Hematopoietic multipotent progenitor cell treated with erythropoietin and hydrocortisone succinate and interleukin-3 and kit ligand, for 6 days (in vitro differentiated cells): ENCODE measurements around the gene TTC8.
A peak's percentile ranks its signal among the peaks of the same experiment; 100 is the strongest.
"Not testable (repeated sequence)": the region's sequence is repeated elsewhere in the genome, so short reads cannot be mapped to it uniquely, and the experiment has no call there.

Experiments
- DNase-seq: peaks from one replicate; pipeline ENCODE4 v3.0.0-alpha.2; 2015

The TTC8 gene

DNA sequence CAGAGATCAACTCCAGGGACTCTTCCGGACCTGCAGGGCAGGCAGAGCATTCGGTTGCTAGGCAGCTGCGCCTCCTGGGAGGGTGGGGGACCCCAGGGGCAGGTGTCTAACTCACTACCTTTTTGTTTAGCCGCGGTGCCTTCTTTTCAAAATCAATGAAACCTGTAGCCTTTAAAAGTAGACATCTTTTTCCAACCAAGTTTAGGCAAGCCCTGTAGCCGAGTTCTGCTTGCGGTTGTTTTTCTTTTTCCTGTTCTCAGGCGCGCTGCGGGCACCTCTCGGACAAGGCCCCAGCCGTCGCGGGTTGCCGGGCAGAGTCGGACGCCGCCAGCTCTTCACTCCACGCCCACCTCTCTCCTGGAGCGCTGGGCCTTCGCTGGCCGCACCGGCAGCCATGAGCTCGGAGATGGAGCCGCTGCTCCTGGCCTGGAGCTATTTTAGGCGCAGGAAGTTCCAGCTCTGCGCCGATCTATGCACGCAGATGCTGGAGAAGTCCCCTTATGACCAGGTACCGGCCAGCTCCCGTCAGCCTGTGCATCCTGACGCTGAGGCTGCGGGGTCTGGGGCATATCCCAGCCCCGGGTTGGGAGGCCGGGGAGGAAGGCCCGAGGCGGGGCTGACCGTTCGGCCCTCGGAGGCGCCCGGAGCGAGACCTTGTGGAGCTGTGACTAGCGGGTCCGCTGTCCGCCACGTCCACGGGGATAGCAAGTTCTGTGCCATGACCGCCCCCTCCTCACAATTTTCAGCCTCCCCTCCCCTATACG, at the start of gene TTC8:
TSS of gene TTC8 (plus strand) at position 338 of the 764 bp plus-strand sequence. CDS start at position 395, 57 bp downstream.
- peak; percentile 94 for DNase-seq

DNA sequence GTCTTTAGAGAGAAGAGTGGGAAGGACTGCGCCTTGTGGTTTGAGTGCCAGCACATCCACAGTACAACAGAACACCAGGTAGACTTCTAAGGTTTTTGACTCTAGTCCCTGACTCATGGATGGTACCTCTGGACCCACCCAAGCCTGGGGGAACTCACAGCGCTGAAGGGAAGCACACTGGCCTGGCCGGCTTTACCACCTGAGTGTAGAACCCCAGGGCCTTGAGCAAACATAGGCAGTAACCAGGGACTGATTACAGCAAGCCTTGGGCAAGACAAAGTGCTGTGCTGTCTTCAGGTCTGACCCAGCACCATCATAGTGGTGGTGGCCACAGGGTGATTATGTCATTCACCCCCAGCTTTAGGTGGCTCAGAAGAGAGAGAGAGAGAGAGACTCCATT, 48.9 kb upstream of the TTC8 start:
- DNase-seq = no peak

DNA sequence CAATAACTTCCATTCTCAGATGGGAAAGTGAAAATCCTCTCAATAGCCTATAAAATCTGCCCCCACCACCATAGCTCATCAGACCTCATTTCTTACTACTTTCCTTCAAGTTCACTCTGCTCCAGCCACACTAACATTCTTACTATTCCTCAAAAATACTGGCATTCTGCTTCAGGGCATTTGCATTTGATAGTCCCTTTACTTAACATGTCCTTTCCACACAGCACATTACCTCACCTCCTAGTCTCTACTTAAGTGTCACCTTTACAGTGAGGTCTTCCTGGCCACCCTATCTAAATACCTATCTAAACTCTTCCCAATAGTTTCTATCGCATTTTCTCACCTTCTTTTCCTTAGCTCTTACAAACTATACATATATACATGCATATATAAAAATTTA, 38.5 kb upstream of the TTC8 start:
- no peak for DNase-seq

DNA sequence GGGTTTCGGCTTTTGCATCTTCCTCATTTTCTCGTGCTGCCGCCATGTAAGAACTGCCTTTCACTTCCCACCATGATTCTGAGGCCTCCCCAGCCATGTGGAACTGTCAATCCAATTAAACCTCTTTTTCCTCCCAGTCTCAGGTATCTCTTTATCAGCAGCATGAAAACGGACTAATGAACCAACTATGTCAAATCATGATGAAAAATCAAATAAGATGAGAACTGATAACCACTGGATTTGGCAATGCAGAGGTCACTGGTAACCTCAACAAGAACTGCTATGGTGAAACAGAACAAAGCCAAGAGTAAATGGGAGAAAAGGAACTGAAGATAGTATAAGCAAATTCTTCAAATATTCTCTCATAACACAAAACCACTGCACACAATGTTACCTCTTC, 37.7 kb upstream of the TTC8 start:
- DNase-seq = peak; percentile 15

DNA sequence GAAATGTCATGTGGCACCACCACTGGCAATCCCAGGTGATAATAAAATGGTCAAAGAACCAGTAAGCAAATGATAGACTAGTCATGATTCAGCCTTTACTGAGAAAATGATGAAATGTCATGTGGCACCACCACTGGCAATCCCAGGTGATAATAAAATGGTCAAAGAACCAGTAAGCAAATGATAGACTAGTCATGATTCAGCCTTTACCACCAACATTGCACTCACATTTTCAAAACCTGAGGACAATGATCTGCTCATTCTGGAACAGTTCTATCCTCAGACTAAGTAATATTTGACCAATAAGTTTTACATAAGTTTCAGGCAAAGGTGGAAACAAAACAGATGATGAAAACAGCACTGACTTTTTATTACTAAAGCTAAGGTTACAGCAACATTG, 34.9 kb upstream of the TTC8 start:
- DNase-seq = not testable (repeated sequence)

DNA sequence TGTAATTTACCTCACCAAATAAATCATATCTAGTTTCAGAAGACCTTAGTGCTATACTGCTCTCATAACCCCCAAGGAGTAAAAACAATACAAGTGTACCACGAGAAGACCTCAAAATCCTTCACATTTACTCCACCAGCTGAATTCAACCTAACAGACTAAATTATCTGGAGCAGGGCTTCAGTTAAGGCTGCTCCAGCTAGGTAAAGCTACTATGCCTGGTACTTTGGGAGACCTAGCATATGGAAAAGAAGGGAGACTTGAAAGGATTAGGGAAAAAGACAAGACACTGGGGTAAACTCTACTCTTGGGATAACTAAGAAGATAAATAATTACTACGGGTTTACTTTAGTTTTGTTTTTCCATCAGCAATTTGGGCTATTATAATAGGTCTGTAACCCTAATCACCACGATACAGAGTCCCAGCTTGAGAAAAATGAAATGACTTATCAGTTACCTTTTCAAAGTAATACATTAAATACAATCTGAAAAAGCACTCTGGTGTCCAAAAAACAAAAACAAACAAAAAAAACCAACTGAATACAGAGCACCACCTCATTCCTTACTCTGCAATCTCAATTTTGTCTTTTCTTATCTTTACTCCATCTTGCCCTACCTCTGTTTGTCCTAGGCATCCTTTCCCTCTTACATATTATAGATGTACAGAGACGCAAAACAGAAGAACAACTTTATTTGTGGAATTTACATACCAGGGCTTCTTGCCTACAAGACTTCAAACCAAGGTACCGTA, 33.8 kb upstream of the TTC8 start:
- no peak for DNase-seq

DNA sequence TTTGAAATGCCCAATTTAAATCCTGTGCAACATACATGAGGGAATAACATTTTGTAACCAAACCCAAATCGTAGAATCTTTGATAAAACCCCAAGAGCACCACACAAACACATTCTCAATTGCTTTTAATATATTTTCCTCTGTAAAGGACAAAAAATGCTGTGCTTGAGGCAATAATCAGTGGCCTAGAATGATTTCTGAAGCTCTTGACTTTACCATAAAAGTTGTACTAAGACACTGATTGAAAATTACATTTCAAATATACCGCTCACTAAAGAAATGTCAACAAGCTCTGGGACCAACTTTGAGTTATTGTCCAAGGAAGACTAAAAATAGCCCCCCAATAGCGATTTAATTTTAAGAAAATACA, 33.2 kb upstream of the TTC8 start:
- DNase-seq = no peak

DNA sequence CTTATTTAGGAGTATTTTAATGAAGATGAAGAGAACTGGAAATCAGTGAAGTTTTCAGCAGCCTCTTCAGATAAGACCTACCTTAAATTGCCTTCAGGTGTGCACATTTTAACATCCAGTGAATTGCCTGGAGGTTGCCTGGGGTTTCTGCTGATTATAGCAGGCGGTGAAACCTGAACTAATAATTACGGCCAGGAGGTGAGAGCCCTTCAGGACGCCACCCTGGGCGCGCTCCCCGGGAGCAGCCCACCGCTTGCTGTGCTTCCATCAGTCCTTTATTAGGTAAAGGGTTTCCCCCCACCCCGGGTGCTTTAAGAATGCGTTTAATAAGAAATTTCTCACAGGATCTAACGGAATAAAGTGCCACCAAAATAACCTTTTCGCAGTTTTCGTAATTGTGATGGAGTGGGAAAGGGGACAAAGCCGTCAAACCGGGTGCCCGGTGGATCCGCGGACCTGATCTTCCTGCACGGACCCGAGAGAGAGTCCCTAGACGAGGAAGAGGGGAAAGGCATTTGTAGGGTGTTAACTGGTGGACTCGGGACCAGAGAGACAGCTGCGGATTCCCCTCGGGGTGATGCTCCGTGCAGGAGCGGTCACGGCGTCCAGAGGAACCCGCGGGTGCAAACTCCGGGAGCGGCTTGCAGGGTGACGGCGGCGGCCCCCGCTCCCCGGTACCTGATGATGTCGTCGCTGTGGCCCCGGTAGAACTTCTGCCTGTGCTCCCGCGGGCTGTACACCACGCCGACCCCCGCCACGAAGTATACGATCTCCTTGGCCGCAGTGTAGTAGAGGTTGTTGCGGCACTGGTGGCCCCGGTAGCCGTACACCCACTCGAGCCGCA, 32.6 kb upstream of the TTC8 start:
- peak; percentile 17 for DNase-seq

DNA sequence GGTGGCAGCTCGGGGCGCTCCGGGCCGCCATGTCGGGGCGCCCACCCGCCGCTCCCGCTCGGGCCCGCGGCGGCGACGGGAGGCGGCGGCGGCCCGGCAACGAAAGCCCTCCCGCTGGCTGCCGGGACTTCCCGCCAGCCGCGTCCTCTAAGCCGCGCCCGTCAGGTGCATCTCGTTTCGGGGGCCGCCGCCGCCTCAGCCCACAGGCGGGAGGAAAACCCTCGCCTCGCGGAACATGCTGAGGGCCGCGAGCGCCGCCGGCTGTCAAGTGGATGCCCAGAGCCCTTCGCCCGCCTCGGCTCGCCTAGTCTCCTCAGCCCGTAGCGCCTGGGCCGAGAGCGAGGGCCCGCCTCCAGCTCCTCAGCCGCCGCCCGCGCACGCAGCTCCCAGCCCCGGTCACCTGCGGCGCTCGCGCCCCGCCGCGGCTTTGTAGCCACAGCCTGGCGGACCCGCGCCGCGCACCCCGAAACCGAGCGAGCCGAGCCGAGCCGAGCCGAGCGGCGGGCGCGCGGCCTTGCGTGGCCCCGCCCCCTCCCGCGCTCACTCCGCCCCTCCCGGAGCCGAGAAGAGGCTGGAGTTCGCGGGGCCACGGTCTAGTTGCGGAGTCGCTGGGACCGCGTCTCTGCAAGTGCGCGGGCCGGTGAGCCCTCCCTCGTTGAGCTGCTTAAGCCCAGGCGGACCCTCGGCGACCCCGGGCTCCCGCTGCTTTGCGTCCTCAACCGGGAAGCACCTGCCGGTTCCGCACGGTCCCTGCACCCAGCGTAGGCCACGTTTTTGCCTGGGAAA, 31.8 kb upstream of the TTC8 start, which contains the start of gene EML5:
TSS of gene EML5 (minus strand) at position 481 of the 786 bp plus-strand sequence. CDS start at position 31, 450 bp downstream.
- DNase-seq = peak; percentile 85

DNA sequence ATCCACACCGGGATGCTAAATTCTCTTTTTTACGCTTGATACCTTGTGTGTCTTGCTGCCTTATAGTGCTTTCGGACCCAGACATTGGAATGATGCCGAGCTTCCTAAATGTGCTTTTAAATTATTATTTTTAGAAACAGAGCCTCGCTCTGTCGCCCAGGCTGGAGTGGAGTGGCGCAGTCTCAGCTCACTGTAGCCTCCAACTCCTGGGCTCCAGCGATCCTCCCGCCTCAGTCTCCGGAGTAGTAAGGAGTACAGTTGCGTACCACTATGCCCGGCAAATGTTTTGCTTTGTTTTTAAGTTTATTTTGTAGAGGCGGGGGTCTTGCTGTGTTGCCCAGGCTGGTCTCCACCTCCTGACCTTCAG, 31.2 kb upstream of the TTC8 start:
- no peak for DNase-seq

DNA sequence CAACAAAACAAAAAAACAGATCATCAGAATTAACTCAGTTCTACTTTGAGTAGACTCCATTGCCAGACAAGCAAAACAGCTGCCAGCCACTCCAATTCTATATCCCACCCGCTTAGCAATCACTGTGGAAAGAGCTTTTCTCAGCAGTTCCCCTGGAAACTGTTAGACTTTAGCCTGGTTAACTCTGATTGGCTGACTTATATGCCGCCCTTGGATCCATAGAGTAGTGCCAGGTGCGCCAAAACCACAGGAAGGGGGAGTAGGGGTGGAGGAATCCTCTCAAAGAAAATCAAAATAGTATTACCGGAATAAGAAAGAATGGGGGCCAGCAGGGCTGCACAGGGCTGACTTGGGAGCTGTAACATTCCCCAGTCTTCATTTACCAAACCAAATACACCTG, 26.3 kb upstream of the TTC8 start:
- no peak for DNase-seq

DNA sequence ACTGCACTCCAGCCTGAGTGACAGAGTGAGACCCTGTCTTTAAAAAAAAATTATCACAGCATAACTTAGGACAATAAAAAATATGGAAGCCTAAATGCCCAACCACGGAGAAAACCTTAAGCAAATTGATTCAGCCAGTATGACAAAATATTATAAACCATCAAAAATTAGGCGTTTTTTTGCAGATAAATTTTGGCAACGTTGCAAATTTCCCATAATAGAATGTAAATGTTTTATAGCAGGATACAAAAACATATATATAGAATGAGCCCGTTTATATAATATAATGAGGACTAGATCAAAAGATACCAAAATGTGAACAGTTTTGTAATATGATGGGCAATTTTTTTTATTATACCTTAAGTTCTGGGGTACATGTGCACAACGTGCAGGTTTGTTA, 24.9 kb upstream of the TTC8 start:
- no peak for DNase-seq

DNA sequence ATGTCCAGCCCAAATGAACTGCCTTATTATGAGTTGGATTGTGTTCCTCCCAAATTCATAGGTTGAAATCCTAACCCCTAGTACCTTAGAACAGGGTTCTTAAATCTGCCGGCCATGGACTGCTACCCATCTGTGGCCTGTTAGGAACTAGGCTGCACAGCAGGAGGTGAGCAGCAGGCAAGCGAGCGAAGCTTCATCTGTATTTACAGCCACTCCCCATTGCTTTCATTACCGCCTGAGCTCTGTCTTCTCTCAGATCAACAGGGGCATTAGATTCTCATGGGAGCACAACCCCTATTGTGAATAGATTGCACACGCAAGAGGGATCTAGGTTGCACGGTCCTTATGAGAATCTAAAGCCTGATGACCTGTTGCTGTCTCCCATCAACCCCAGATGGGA, 21.9 kb upstream of the TTC8 start:
- no peak for DNase-seq

DNA sequence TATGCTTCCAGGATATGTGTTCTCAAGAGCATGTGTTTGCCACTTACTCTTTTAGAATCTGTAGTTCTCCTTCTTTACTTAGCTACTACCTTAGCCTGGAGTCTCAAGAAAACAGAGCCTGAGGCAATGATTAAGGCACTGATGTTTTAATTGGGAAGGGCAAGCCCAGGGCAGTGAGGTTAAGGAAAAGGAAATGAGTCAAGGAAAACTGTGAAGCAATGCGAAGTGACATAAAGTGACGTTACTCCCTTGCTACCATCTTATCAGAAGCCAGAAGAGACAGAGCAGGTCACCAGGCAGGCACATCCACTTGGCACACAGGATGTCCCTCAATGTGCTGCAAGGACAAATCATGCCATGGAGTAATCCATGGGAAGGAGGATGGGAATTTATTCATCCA, 20.4 kb upstream of the TTC8 start:
- no peak for DNase-seq

DNA sequence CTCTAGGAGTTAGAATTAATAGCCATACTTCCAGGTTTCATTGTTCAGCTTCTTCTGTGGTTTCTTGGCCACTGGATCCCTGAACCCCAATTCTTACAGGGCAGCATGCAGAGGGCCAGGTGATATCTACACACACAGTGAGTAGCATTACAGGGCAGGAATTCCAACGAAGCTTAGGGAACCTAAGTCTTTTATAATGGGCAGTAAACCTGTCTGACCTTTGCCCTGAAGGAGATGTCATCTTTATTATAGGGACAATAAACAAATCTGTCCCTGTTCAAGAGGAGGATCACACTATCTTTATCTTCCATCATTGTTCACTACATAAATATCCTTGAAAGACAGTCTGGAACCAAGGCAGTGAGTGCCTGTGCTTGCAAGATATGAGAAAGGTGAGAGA, 20.0 kb upstream of the TTC8 start:
- no peak for DNase-seq

DNA sequence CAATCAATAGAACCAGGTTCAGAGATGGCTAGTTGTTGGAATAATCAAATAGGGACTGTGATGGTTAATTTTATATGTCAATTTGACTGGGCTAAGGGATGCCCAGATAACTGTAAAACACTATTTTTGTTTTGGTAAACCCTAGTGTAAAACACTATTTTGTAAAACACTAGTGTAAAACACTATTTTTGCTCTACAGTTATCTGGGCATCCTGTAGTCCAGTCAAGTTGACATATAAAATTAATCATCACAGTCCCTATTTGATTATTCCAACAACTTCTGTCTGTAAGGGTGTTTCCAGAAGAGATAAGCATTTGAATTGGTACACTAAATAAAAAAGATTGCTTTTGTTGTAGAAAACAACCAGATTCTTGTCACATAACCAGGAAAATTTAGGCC, 16.1 kb upstream of the TTC8 start:
- DNase-seq = no peak

DNA sequence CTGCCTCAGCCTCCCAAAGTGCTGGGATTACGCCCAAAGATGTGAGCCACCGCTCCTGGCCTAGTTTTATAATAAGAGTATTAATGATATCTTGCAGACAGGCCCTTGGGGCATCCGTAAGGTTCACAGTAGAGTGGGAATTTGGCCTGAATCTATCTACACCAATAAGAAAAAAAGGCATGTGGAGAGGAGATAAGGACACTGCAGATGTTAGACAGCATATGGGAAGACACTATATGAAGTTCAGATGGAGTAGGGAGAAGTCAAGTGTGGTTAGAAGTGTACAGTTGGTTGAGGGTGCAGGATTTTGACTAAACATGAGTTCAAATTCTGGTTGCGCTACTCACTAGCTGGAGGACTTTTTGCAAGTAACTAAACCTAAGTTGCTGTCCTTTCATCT, 8.5 kb upstream of the TTC8 start:
- peak; percentile 88 for DNase-seq

DNA sequence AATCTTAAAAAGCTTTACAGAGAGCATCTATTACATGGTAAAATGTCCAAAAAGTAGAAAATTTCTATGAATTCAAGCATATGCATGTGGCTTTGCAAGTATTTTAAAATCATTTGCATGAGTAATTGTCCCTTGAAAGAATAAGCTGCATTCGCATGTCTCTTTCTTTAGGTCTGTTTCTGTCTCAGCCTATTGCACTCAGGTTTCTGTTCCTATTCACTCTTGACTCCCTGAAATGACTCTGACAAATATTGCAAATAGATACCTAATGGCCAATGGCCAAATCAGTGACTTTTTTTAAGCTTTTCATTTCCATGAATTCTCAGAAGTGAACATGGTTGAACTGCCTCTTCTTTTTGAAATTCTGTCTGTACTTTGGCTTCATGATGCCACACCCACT, 6.4 kb upstream of the TTC8 start:
- no peak for DNase-seq

DNA sequence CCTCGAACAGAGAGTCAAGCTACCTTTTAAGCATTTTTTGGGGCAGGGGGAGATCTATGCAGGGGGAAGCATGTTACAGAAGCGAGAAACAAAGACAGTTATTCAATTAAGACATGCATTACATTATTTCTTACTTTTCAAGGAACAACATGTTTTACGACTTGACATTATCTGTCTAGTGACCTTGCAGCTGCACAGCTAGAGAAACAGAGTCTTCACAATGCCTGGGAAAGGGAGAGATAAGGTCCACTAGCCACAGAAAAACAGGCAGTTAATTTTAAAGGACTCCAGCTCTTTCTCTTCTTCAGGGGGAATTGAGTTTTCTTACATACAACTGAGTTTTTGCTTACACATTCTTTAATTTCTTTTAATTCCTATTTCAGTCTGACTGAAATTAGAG, 4.8 kb upstream of the TTC8 start:
- DNase-seq = peak; percentile 61

DNA sequence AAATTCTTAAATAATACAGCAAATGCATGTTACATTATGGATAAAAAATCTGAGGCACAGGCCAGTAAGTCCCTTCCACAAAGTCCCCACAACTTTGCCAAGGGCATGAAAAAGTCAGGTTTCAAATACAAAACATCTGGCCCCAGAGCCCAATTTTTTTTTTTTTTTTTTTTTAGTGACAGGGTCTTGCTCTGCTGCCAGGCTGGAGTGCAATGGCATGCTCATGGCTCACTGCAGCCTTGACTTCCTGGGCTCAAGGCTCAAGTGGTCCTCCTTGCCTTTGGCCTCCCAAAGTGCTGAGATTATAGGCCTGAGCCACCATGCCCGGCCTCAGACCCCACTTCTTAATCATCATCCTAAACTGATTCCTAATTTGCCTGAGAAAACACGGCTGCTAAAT, 3.1 kb upstream of the TTC8 start:
- no peak for DNase-seq

DNA sequence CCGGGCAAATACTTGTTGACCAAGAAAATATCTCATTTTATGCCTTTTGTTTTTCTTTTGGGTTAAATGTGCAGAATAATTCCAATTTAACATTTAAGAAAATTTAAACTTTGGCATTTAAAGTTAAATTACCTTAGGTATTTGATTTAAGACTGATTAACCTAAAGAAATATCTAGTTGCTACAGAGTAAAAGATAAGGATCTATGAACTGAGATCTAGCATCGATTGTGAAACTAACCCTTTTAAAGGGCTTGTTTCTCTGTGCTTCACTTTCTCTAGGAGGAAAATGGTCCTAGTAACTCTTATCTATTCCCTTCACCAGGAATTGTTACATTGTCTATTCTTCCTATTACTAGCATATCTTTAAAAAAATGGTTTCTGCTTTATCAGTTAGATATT, 2.6 kb upstream of the TTC8 start:
- no peak for DNase-seq

DNA sequence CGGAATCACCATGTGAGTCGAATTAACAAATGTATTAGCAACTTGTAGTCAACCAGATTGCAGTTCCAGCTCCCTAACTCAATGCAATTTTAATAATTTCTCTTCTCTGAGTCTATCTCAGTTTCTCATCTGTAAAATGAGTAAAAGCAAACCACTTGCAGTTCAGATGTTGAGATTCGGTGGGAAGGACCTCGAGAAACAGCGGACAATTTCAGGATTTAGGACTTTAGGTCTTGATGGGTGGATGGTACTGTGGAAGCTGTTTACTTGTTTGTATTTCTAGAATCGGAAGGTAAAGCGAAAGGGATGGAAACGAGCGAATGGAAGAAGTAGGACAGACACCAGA, 510 bp upstream of the TTC8 start:
- DNase-seq = no peak

DNA sequence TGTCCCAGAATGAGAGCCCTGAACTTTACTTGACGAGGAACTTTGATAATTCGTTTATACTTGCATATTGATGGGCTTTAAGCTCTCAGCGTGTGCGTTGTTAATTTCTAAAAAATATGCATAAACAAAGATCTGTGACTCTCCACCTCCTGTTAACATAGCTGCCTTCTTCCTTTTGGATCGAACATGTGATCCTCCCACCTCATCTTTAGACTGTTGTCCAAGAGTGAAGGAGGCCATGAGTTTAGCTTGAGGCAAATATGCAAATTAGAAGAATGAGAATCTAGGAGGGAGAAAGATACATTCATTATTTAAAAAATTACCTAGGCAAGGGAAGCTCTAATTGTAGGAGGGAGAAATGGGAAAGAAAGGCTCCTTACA, 617 bp downstream of the TTC8 start:
- peak; percentile 41 for DNase-seq
